Activated gamma-delta T cell (primary cell): ENCODE measurements around the gene HMX1.

Source experiments
- DNase-seq: peaks from one replicate; lab custom pipeline; 2025; lab: John Stamatoyannopoulos, UW

The HMX1 gene

GRCh38 chr4:8868321-8869001 is 3.2 kb downstream of the HMX1 start:
- DNase-seq, result no peak

GRCh38 chr4:8867624-8868320 is 3.9 kb downstream of the HMX1 start:
- DNase-seq, result no peak

GRCh38 chr4:8866828-8867623 is 4.6 kb downstream of the HMX1 start:
- no peak for DNase-seq

GRCh38 chr4:8866421-8866820 is 5.2 kb downstream of the HMX1 start:
- no peak for DNase-seq

- DNase-seq, result no peak
These were observed 5.8 kb downstream of the HMX1 start for GRCh38 chr4:8865681-8866310.

- DNase-seq, result no peak
These were observed 6.5 kb downstream of the HMX1 start for GRCh38 chr4:8864912-8865680.

GRCh38 chr4:8863686-8864682 is 7.7 kb downstream of the HMX1 start:
- no peak for DNase-seq

GRCh38 chr4:8862800-8863685 is 8.6 kb downstream of the HMX1 start:
- DNase-seq, result no peak

GRCh38 chr4:8862334-8862733 is 9.3 kb downstream of the HMX1 start:
- DNase-seq, result no peak

GRCh38 chr4:8861576-8862295 is 9.9 kb downstream of the HMX1 start:
- no peak for DNase-seq

GRCh38 chr4:8860892-8861575 is 10.6 kb downstream of the HMX1 start:
- no peak for DNase-seq

- no peak for DNase-seq
These were observed 11.3 kb downstream of the HMX1 start for GRCh38 chr4:8860096-8860891.

GRCh38 chr4:8859550-8860095 is 12.0 kb downstream of the HMX1 start:
- DNase-seq, result no peak

- no peak for DNase-seq
These were observed 12.9 kb downstream of the HMX1 start for GRCh38 chr4:8858701-8859210.

GRCh38 chr4:8857766-8858700 is 13.6 kb downstream of the HMX1 start:
- no peak for DNase-seq
